GM18909 (cell line): ENCODE results near the gene MOB3C.

ENCODE experiments used
- ATAC-seq: cut with Tn5 transposase; IDR thresholded peaks from one replicate; pipeline ENCODE4 v1.9.1; 2021; ENCODE audit warnings: mild to moderate bottlenecking; ENCODE audit not compliant: unreplicated experiment, poor library complexity

The MOB3C gene

DNA sequence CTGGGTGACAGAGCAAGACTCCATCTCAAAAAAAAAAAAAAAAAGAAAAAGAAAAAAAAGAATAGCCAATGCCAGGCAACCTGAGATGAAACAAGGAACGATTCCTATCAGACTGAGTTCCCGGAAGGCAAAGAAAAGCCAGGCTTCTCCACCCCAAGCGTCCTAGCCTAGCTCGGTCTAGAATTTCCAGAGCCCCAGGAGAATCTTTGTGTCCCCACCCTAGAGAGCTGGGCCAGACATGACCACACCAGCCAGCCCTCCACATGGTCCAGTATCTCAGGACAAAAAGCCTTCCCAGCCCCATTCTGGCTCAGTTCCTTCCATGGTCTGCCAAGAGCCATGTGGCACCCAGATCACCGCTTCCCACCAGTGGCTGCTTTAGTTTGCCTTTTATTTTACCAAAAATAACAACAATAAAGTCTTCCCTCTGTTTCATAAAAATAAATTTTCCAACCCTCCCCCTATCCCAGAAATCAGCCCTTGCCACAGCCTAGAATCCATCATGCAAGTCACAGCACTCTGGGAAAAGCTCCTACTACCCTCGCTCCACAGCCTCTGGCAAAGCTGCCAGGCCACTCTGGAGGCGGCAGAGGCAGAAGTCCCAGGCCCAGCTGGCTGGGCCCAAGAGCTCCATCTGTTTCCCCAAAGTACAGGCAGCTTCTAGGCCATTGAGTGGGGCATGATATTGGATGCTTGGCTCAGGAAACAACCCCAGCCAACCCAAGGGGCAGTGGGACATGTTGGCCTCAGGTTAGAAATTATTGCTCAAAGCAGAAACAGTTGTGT is 9.1 kb downstream of the MOB3C start:
- ATAC-seq, result no peak

DNA sequence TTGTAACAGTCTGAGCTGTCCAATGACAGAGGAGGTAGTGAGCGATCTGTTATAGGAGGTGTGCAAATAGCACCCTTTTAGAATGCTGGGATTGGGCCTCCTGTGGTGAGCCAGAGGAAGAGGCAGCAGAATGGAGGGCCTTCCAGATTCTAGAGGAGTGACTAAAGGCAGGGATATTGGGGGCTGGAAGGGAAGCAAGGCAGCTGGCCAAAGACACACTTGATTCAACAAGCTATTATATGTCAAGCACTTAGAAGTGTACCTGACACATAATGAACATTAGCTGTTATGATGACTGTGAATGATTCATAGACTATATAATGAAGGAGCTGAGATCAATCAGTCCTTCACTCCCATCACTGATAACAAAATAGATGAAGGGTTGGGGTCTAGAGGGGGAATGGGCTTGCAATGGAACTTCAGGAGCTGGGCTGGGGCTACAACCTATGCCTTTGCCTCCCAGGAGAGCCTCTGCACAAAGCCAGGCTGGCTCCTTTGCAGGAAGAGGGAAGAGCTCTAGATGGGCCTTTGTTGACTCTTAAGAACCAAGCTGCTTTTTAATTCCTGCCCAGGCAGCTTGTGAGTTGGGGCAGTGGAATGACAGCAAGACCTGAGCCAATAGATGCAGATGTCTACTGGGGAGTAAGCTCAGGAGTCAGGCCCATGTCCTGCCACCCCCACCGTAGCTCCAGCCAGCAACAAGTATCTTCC is 10.2 kb downstream of the MOB3C start:
- ATAC-seq, result no peak

DNA sequence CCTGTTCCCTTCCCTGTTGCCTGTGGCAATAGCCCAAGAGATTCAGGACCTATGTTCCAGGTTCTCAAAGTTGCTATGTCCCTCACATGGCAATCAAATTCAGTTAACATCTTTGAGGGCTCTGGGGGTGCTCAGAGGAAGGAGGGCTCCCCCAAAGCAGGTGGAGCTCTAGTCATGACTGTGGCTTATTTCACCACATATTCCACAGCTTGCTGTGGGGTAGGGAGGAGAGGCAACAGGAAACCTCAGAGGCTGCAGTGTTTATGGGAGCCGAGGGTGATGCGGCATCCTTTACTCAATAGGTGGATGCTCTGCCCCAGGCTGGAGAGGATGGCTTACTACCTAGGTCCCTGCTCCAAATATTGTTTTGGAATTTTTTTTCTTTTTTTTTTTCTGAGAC is 11.4 kb downstream of the MOB3C start:
- ATAC-seq, result no peak

DNA sequence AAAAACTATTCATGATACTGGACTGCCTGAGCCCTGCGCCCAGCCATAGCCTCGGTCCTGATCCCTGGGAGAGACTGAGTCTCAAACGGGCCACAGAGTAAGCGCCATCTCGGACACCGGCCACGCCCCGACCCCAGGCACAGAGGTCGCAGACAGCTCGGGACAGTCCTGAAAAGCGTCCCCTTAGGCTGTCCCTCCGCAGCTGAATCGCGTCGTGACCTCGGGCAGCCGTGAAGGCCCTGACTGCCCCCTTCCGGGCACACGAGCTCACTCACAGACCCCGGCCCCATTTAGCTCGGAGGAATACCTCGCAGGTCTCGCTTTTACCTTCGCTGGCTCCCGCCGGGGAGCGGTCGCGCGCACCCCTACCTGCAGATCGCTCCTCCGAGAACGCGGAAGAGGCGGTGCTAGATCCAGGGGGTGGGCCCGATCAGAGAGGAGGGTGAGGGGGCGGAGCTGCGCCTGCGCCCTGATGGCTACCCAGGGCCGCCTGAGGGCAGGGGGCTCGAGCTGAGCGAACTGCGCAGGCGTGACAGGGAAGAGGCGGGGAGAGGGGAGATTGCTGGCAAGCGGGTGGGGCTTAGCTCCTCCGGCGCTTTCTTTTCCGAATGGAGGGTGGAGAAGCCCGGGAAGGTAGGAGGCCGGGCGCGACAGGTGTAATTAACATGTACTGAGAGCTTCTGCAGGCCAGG is 12.6 kb downstream of the MOB3C start, which contains the start of gene MKNK1:
Gene MKNK1, minus strand, starts transcription at position 411 of the 692 bp plus-strand sequence. CDS start 20,941 bp downstream, outside the sequence.
- peak; percentile 97 for ATAC-seq

DNA sequence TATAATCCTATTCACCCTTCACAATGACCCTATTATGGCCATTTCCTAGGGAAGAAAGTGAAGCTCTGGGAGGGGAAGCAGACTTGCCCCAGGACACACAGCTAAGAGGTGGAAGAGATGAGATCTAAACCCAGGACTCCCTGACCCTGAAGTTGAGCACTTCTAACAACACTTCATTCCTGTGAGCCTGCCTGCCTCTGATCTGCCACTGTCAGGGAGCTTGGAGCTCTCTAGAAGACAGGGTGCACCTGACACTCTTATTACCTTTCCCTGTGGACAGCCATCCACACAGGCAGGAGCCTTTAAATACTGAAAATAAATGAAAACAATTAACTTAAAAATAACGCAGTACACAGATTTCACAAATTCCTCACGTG is 13.1 kb downstream of the MOB3C start:
- ATAC-seq, result no peak

DNA sequence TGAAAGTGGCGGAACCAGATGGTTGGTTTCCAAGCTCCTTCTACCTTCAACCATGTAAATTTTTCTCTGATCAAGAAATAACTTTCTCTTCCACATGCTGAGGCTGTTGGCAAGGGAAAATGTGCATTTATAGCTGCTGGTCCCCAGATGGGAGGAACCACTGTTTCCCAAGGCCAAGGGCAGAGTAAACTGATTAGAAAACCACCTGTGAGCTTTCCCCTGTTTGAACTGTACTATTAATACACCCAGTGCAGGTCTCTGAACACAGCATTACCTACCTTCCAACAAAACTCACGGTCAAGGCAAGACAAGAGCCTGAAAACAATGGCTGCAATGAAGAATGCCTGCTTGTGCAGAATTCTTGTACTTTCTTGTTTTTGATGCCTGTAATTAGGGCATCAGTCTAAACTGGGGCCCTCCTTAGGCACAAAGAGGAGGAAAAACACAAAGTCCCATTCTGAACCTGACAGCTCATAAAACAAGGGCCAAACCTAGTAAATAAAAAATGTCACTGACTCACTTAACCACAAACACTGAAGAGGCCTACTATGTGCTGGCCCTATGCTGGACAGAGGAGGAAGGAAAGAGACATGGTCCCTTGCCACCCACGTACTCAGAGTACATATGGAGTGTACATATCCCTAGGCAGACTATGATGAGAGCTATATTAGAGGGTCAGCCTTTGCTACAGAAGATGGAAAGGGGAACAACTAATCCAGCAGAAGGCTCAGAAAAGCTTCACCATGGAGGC is 15.2 kb downstream of the MOB3C start:
- no peak for ATAC-seq

DNA sequence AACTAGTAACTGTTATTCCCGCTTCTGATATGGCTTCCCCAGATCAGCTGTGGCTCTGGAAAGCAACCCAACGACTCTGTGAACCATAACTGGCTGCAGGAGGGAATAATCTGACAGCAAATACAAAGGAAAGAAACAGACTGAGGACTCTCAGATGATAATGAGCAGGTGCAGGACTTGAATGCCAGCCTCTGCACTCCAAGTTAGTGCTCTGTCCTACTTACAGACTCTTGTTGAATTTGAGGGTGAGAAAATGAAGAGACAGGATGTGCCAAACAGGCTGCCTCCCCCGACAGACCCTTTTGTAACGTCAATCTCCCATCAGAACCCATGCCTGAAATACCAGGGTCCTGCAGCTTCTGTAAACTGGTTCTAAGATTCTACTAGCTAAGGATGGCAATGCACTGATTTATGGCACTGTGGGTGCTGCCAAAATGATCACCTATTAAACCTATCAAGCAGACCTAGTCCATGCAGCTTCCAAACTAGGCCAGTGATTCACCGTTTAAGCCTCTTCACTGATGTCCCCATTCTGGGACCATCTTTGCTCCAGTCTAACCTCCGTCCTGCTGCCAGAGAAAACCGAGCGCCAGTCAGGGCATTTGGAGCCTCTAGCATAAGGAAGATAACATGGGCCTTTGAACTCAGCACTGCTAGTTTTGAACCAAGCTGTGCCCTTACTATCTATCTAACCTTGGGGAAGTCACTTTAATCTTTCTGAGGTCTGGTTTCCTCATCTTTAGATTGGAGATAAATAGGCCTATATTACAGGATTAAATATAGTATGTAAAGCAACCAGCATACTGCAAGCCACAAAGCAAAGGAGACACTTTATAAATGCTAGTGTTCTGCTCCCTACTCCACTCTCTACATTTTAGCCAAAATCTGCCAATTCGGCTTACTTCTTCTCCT is 17.3 kb downstream of the MOB3C start:
- ATAC-seq, result no peak

DNA sequence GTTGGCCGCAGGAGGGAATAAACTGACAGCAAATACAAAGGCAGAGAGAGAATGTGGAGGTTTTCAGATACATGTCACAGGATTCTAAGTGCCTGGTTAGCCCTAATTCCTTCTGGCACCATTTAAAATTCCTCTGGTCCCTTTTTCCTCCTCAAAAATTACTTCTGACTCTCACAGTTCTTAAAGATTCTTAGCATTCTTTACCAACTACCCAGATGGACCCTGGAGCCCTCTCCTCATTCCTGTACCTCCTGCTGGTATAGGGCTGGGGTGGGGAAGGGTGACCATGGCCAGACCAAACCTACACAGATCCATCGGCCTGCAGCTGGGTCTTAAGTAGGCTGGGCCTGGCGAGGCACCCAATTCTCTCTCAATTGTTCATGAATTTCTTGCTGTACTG is 19.8 kb downstream of the MOB3C start:
- no peak for ATAC-seq

DNA sequence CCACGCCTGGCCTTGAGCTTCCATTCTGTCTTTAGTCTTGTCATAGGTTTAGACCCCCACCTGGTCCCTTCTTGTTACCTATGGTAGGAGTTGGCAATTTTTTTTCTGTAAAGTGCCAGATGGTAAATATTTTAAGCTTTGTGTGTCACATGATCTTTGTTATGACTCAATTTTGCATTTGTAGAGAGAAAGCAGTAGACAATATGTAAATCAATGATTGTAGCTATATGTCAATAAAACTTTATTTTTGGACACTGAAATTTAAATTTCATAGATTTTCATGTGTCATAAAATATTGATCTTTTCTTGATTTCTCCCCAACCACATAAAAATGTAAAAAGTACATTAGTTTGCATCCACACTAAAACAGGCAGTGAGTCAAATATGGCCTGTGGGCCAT is 20.6 kb downstream of the MOB3C start:
- ATAC-seq, result no peak

DNA sequence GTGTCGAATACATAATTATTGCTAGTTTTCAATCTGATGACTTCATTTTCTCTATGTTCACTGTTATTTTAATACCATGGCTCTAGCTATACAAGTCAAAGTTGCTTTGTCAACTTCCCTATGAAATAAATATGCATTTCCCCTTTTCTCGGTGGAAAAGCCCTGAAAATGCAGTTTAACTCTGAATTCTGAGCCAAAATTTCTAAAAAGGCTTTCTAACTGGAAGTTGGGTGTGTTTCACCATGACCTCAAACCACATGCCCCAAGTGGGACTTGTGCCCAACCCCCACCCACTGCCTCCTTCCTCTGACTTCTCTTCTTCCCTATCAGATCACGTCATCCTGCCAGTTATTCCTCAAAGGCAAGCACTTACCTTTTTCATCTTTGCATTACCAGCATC is 21.5 kb downstream of the MOB3C start:
- ATAC-seq, result no peak

DNA sequence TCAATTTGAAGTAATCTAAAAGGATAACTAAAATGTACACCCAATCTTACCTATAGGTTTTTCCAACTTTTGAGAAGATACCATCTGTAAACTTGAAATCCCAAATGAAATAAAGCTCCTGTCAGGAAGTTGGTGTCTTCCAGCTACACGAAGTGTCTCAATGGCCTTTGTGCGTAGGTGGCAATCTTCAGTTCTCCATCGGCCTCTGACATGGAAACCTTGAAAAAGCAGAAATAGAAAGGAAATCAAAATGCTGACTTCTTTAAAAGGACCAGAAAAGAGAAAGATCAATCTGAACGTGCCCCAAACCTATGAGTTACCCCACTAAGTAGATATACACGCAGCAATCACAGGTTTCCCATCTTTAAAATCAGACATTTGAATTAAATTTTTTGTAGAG is 22.5 kb downstream of the MOB3C start:
- no peak for ATAC-seq

DNA sequence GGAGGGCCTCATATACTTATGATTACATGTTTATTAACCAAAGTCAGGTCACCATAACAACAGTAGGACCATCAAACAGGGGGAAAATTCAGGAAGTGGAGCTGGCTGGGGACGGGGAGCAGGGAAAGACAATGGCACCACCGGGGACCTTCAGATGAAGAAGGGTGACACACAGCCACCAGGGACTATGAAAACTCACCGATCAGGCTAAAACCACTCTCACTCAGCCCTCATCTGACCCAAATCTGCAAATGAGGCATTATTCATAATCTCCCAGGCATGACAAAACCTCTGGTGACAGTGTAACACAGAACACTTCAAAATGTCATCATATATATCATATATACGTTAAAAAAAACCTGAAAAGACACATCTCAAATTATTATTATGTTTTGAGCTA is 23.8 kb downstream of the MOB3C start:
- no peak for ATAC-seq

DNA sequence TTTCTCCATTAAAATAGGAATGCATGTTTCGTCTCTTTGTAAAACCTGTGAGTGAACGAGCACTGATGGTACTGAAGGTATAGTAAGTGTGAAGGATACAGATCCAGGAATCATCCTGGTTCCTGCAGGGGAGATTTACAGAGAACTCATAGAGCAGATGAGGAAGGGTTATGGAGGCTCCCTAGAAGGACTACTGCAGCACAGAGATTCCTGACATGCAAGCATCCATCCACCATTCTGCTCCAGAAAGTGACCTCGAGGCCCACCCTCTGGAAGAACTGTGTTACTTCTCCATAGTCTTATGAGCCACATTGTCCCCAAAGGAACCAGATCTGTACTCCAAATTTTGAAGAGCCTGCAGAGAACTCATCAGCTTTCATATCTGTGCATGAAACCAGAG is 27.1 kb downstream of the MOB3C start:
- ATAC-seq, result no peak

DNA sequence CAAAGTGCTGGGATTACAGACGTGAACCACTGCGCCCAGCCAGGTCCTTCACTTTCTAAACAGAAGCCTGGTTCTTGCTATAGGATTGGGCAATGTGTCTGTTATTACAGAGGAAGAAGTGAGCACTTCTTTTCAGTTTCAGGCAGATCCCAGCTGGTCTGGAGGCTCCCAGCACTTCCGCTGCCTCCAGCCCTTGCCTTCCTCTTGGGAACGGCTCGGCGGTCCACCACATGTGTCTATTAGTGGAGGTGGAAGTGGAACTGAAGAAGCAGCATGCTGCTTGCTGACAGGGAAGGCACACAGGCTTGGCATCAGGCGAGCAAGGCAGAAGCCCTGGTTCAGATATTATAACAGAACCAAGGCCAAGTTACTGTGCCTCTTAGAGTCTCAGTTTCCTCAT is 29.5 kb downstream of the MOB3C start:
- no peak for ATAC-seq

DNA sequence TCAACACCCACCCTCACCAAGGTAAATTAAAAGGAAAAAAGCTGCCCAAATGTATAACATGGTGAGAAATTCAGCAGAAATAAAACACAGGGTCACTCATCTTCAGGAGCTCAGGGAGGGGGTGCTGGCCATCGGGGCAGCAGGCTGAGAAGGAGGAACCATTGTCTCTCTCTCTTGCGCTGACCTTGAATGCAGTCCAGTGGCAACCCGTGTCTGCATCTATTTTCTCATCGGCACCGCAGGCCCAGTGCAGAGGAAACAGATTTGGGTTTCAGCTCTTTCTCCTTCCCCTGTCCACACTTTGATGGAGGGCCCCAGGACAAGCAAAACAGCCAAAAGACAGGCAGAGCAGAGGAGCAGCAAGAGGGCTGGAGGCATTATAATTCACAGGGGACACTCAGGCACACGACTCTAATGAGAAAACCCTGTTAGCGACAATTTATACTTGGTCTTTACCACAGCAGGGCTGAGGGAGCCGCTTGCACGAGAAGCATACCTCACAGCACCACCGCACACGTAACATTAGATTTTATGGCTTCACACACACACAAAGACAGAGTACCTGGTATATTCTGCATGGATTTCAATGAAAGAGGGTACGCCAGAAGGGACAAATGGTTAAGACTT is 31.2 kb downstream of the MOB3C start:
- no peak for ATAC-seq

DNA sequence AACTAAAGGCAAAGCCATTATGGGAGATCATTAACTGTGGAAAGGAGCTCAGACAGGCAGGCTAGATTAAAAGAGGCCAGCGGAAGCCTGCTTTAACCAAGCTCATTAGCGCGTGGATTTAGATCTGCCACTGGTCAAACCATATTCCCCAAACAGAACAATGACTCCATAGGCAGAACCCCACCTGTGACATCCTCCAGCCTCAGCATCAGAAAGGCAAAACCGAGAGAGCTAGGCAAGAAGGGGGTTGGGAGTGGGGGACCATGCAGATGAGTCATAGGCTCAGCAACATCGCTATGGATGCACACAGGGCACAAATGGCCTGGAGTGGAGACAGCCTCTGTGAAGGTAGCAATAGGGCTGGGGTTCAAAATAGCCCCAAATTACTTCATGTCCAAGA is 33.1 kb downstream of the MOB3C start:
- no peak for ATAC-seq

DNA sequence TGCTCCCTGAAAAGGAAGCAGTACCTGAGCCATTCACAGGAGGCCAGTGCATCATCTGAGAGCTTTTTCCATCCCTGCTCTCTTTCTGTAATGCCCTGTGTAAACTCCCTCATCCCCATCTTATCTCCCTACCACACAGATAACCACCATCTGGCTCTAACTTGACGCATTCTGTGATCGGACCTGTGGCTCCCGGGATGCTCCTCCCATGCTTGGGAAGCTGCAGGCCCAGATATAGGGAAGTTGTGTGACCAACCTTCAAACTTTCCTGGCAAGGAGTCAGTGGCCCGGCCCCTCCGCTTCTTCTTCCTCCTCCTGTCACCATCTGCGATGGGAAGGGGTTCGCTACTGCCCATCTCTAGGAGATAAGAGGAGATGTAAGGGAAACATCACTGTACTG is 33.6 kb downstream of the MOB3C start:
- no peak for ATAC-seq

DNA sequence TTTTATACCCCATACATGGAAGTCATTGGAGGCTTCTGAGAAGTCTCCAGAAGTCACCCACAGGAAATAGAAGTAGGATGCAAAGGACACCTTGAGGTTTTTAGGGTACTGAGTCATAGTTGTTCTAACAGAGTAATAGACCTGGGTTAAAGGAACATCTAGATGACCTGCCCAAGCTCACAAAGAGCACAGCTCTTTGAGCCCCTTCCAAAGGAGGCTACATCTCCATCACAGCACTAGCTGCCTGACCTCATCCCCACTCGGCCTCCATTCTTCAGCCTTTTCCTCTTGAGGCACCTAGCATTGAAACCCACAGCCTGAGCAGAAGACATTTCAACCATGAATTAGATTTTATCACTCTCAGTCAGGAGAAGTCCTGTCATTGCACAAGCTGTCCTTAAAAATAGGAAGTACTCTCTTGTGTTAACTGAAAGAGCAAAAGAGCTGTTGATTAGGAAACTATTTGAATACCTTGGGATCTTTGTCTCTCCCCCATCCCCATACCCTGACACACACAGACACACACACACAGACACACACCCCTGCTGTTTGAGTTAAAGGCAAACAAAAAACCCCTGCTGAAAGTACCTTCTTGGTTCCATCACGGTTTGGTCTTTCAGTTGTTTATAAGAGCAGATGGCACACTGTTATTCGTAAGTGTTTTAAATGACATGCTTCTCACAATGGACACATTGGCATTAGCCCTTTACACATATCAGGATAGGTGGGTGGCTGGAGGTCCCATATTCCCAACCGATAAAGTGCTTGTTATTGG is 34.7 kb downstream of the MOB3C start:
- ATAC-seq, result no peak
